GM12878 (cell line): ENCODE data around the gene TCEANC2. TPM values are rescaled to one million over a fixed set of nuclear protein-coding genes. Genes with fewer than 3 reads are reported as not detected.

Experiments
- ATAC-seq: fragments of 200-7000 bp; cut with Tn5 transposase; 3 replicates; pipeline ENCODE4 v1.9.1; 2020; ENCODE audit warnings: mild to moderate bottlenecking, moderate library complexity
- BruUV-seq: library from RNA; stranded (reverse); fragments of 400-500 nt; replicated peaks from 2 replicates; lab custom pipeline; 2021; lab: Mats Ljungman, UMichigan
- CTCF ChIA-PET: fragments of 300-600 bp; sonication (Branson Sonifier 250); formaldehyde crosslinking; extraction: SDS; loops from one replicate; lab custom pipeline; 2021; ENCODE audit warnings: inconsistent platforms; lab: Yijun Ruan, JAX
- POLR2A ChIA-PET: fragments of 350-600 bp; formaldehyde crosslinking; extraction: SDS; loops from one replicate; lab custom pipeline; 2021; ENCODE audit warnings: inconsistent platforms; lab: Charles Lee
- RAD21 ChIA-PET: fragments of 300-600 bp; sonication (Branson Sonifier 250); formaldehyde crosslinking; loops from one replicate; lab custom pipeline; 2023; ENCODE audit warnings: antibody characterized with exemption; ENCODE audit not compliant: unreplicated experiment; lab: Charles Lee
- SMC1A ChIA-PET: fragments of 300-600 bp; sonication (Branson Sonifier 250); formaldehyde crosslinking; loops from one replicate; lab custom pipeline; 2023; ENCODE audit not compliant: unreplicated experiment, uncharacterized antibody; lab: Charles Lee
- DNase-seq: peaks from one replicate; pipeline ENCODE4 v3.0.0-alpha.2; 2011; ENCODE audit warnings: low read depth, low spot score
- FAIRE-seq: peaks from 3 replicates; lab custom pipeline; 2011; peaks lifted over from hg19 to GRCh38; lab: Jason Lieb, UNC
- H2AFZ ChIP-seq: 2 replicates; pipeline ENCODE4 v1.6.0; 2011; ENCODE audit warnings: low read depth, low read length, control low read depth; ENCODE audit not compliant: control insufficient read depth
- H3K27ac ChIP-seq: 2 replicates; pipeline ENCODE4 v1.5.1; 2011; ENCODE audit warnings: control low read depth; ENCODE audit not compliant: control insufficient read depth, insufficient read depth
- H3K27me3 ChIP-seq, 2 experiments: replicated peaks in 1 of 2; 2 replicates each; pipeline versions ENCODE4 v1.6.0 to v1.6.1; 2011; ENCODE audit warnings: low read length in 1 of 2; ENCODE audit not compliant: control insufficient read depth in 2 of 2, insufficient read depth in 2 of 2
- H3K36me3 ChIP-seq, 2 experiments: 2 replicates each; pipeline ENCODE4 v1.5.1; 2011; ENCODE audit warnings: low read length in 1 of 2; ENCODE audit not compliant: control insufficient read depth in 2 of 2, insufficient read depth in 2 of 2
- H3K4me1 ChIP-seq: 2 replicates; pipeline ENCODE4 v1.6.1; 2011; ENCODE audit warnings: mild to moderate bottlenecking, low read length, moderate library complexity, mixed read lengths; ENCODE audit not compliant: control insufficient read depth, insufficient read depth
- H3K4me2 ChIP-seq: 2 replicates; pipeline ENCODE4 v1.6.0; 2011; ENCODE audit warnings: control low read depth; ENCODE audit not compliant: control insufficient read depth, insufficient read depth
- H3K4me3 ChIP-seq: fragments of 200-600 bp; sonication (generic); 2 replicates; pipeline ENCODE4 v1.5.1; 2016
- H3K79me2 ChIP-seq: 2 replicates; pipeline ENCODE4 v1.6.0; 2011; ENCODE audit warnings: low read length; ENCODE audit not compliant: control insufficient read depth, insufficient read depth
- H3K9ac ChIP-seq: 2 replicates; pipeline ENCODE4 v1.8.0; 2011; ENCODE audit warnings: low read length, control low read depth, mixed read lengths; ENCODE audit not compliant: control insufficient read depth, insufficient read depth
- H3K9me3 ChIP-seq: replicated peaks from 3 replicates; pipeline ENCODE4 v1.5.1; 2011; ENCODE audit warnings: mild to moderate bottlenecking, low read length; ENCODE audit not compliant: control insufficient read depth, insufficient read depth
- H4K20me1 ChIP-seq: 2 replicates; pipeline ENCODE4 v1.6.0; 2011; ENCODE audit not compliant: control insufficient read depth, insufficient read depth
- BRCA1 ChIP-seq: IDR thresholded peaks from 2 replicates; pipeline ENCODE4 v1.6.1; 2011; ENCODE audit warnings: low read depth, low read length, improper control_type of control experiment
- CTCF ChIP-seq, 3 experiments: IDR thresholded peaks in 2 of 3; conservative IDR thresholded peaks in 1 of 3; 2 replicates each; pipeline ENCODE4 v1.5.1; 2011; ENCODE audit warnings: low read depth in 3 of 3, low read length in 3 of 3, mild to moderate bottlenecking in 3 of 3, control low read depth in 2 of 3, moderate library complexity in 2 of 3, inconsistent platforms in 1 of 3, mixed read lengths in 1 of 3; ENCODE audit not compliant: control insufficient read depth in 2 of 3, insufficient read depth in 1 of 3; ENCODE audit errors: extremely low read depth in 1 of 3
- ESRRA ChIP-seq: IDR thresholded peaks from 2 replicates; pipeline ENCODE4 v1.6.1; 2012; ENCODE audit warnings: mild to moderate bottlenecking, low read length, improper control_type of control experiment
- GABPA ChIP-seq: IDR thresholded peaks from 2 replicates; pipeline ENCODE4 v1.6.1; 2014; ENCODE audit warnings: antibody characterized with exemption, low read depth, mild to moderate bottlenecking, inconsistent platforms
- JUNB ChIP-seq: IDR thresholded peaks from 2 replicates; pipeline ENCODE4 v1.6.1; 2016; ENCODE audit warnings: antibody characterized with exemption, mild to moderate bottlenecking
- MXI1 ChIP-seq: fragments of 150-350 bp; IDR thresholded peaks from 2 replicates; pipeline ENCODE4 v1.6.1; 2011; ENCODE audit warnings: low read depth, mild to moderate bottlenecking, inconsistent platforms, low read length, improper control_type of control experiment
- NFYA ChIP-seq: IDR thresholded peaks from 2 replicates; pipeline ENCODE4 v1.6.1; 2011; ENCODE audit warnings: low read depth, mild to moderate bottlenecking, low read length, improper control_type of control experiment, borderline replicate concordance
- NR2C2 ChIP-seq: IDR thresholded peaks from 2 replicates; pipeline ENCODE4 v1.6.1; 2011; ENCODE audit warnings: borderline replicate concordance, low read depth; ENCODE audit not compliant: control insufficient read depth, insufficient read length
- PAX5 ChIP-seq: IDR thresholded peaks from 2 replicates; pipeline ENCODE4 v1.6.1; 2011; ENCODE audit warnings: low read depth, low read length, borderline replicate concordance
- RELA ChIP-seq: fragments of 450-650 bp; IDR thresholded peaks from 2 replicates; pipeline ENCODE4 v1.8.0; 2014; ENCODE audit warnings: borderline replicate concordance; ENCODE audit not compliant: partially characterized antibody
- RELB ChIP-seq: fragments of 450-650 bp; IDR thresholded peaks from 2 replicates; pipeline ENCODE4 v1.6.1; 2017; ENCODE audit warnings: low read depth, mild to moderate bottlenecking, moderate library complexity
- SMAD1 ChIP-seq: fragments of 450-650 bp; IDR thresholded peaks from 2 replicates; pipeline ENCODE4 v1.6.1; 2018; ENCODE audit warnings: mild to moderate bottlenecking, low read depth; ENCODE audit not compliant: partially characterized antibody
- SP1 ChIP-seq: IDR thresholded peaks from one replicate; pipeline ENCODE4 v1.6.1; 2011; ENCODE audit warnings: low read depth, low read length
- WGBS: methylation state at CpG from one replicate; pipeline ENCODE4 v1.1.6; 2016; ENCODE audit warnings: low lambda C conversion rate; ENCODE audit not compliant: insufficient replicate concordance, insufficient coverage; ENCODE audit errors: missing lambda C conversion rate; 5-methylcytosine and 5-hydroxymethylcytosine counted together
- in situ Hi-C: fragments of 300-500 bp; cut with MboI; formaldehyde crosslinking; loops from 9 replicates; pipeline ENCODE4 v1.14.3; 2018; ENCODE audit warnings: mixed read lengths
- intact Hi-C: fragments of 100-400 bp; cut with micrococcal nuclease; formaldehyde crosslinking; loops from one replicate; pipeline ENCODE4 v1.14.2; 2022; ENCODE audit not compliant: unreplicated experiment
- polyA plus RNA-seq, 11 experiments: library from polyadenylated mRNA; depleted of rRNA in 4 of 11; unstranded in 6 of 11; stranded (reverse) in 5 of 11; fragments of >200 nt; fragmentation: Nextera tagmentation in 4 of 11; fragmentation: Illumina TruSeq in 1 of 11; extraction: Ambion mirVana in 4 of 11; extraction: Trizol in 1 of 11; gene quantifications; 1 replicate in 1 of 11; 2 replicates in 10 of 11; pipeline versions ENCODE4 v1.2.1 to v1.2.3, GENCODE V29; 2011 to 2016; ENCODE audit warnings: inconsistent platforms in 2 of 11, missing spikeins in 2 of 11, low read depth in 1 of 11
- total RNA-seq, 4 experiments: library from RNA; depleted of rRNA in 3 of 4; stranded (reverse); fragments of >200 nt in 3 of 4; fragmentation: Illumina TruSeq in 1 of 4; extraction: Trizol in 1 of 4; gene quantifications; 2 replicates each; pipeline versions ENCODE4 v1.2.1 to v1.2.3, GENCODE V29; 2013 to 2021

TCEANC2 gene
- total and polyA plus RNA-seq, 10 of the 15 experiments (the other 5 are each of a cell fraction or from before 2014, with no cell fraction given), result 4.4 to 13.2 (median 6.4) TPM

- TF ChIP-seq CTCF (IDR thresholded peaks at IDR 0.05 in 2 of 3, conservative IDR thresholded peaks at IDR 0.05 in 1 of 3; ENCODE audit: control insufficient read depth in 2 of 3, extremely low read depth in 1 of 3, insufficient read depth in 1 of 3, low read depth in 3 of 3, low read length in 3 of 3) (no peak), PAX5 (no peak), RELB (no peak)
- TF ChIP-seq, all 136 proteins: peak for 0
These were observed 62.1 kb downstream of the TCEANC2 start (continued) for GRCh38 chr1:54115520-54115919.

GRCh38 chr1:54117815-54118563, 64.6 kb downstream of the TCEANC2 start:
- no TSS peak for BruUV-seq
- POLR2A ChIA-PET, result no interaction called here

More at GRCh38 chr1:54117815-54118563, 64.6 kb downstream of the TCEANC2 start:
- in situ Hi-C loops (no loop called here), intact Hi-C loops (no loop called here)
- Histone ChIP-seq H3K4me2 (no peak overlapping the region), H3K9ac (no peak overlapping the region), H3K27ac (no peak overlapping the region), H3K27me3 (no peaks in the 10 kb centered on the region; a peak in 1 of 4 replicates), H3K9me3 (no peaks in the 10 kb centered on the region), H3K4me3 (no peak overlapping the region), H3K79me2 (no peaks in the 10 kb centered on the region), H2AFZ (no peak overlapping the region), H3K36me3 (no peaks in the 10 kb centered on the region), H3K4me1 (no peaks in the 10 kb centered on the region), H4K20me1 (no peaks in the 10 kb centered on the region; the same call in 1 of the 2 replicates)
- RAD21 ChIA-PET, result interaction anchor here (1.4 kb wide), 1 partner anchor 371 kb away, joined by 4 read pairs; no protein-coding TSS in a partner anchor
- DNase-seq (no peak), ATAC-seq (no peak), FAIRE-seq (no peak)
- WGBS, result 51% methylated on average over 11 of the region's 11 CpGs
- CTCF ChIA-PET, result interaction anchor here (0.9 to 1.3 kb wide), 3 partner anchors 19 to 371 kb away, joined by 3 to 4 read pairs (median 3); no protein-coding TSS in a partner anchor
- SMC1A ChIA-PET, result interaction anchor here (0.6 kb wide), 1 partner anchor 512 kb away, joined by 3 read pairs; no protein-coding TSS in a partner anchor
- no peak for TF ChIP-seq BRCA1
- TF ChIP-seq ESRRA, result no peak
- no peak for TF ChIP-seq NR2C2
- no peak for TF ChIP-seq SMAD1
- TF ChIP-seq NFYA, result no peak
- no peak for TF ChIP-seq GABPA
- no peak for TF ChIP-seq JUNB
- TF ChIP-seq MXI1, result no peak
- no peak for TF ChIP-seq SP1
- no peak for TF ChIP-seq RELA
